ENCODE data around the gene CUEDC1. TPM values are rescaled to one million over a fixed set of nuclear protein-coding genes. Genes with fewer than 3 reads are reported as not detected.
A peak's percentile ranks its signal among the peaks of the same experiment; 100 is the strongest.

Gene CUEDC1
- polyA plus RNA-seq, 2 of the 4 experiments (the other 2 are of a cell fraction), result 44.3 to 90.6 TPM

- TF ChIP-seq, protein P1, sequence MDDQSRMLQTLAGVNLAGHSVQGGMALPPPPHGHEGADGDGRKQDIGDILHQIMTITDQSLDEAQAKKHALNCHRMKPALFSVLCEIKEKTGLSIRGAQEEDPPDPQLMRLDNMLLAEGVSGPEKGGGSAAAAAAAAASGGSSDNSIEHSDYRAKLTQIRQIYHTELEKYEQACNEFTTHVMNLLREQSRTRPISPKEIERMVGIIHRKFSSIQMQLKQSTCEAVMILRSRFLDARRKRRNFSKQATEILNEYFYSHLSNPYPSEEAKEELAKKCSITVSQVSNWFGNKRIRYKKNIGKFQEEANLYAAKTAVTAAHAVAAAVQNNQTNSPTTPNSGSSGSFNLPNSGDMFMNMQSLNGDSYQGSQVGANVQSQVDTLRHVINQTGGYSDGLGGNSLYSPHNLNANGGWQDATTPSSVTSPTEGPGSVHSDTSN (IDR thresholded peaks at IDR 0.05), result no peak
- TF ChIP-seq ZC3H11A (IDR thresholded peaks at IDR 0.05) (no peak), HOXB5 (CRISPR knock-in tag; IDR thresholded peaks at IDR 0.05) (no peak), NFE2L2 (conservative IDR thresholded peaks at IDR 0.05; ENCODE audit: low read length) (no peak), FOXS1 (CRISPR knock-in tag; IDR thresholded peaks at IDR 0.05) (no peak), CTCF (IDR thresholded peaks at IDR 0.05) (peak; percentile 90), FOSB (CRISPR knock-in tag; IDR thresholded peaks at IDR 0.05) (0 out of 2 replicates have a peak, but pooled peaks have one; percentile 81), POLR2A (IDR thresholded peaks at IDR 0.05; ENCODE audit: low read length) (no peak), SREBF2 (IDR thresholded peaks at IDR 0.05) (no peak)
Observed at GRCh38 chr17:57995076-57995956, 40.1 kb upstream of the CUEDC1 start (continued).

DNA sequence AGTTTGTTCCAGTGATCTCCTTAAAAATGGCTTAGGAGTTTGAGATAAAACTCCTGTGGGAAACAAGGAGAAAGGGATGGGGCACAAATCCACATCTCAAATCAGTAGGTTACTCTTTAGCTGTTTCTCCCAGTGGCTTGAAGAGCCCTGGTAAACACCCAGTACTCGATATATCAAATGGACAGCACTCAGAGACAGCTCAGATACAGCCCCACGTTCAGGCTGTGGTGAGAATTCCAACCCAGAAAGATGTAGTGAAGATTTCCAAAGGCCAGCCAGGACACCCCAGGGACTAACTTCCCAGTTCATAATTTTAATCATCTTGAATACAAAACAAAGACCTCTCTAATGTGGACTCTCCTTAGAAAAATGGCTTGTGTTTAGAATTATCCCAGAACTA lies 39.2 kb upstream of the CUEDC1 start:
- CTCF ChIA-PET, result interaction anchor here (0.9 to 26.3 kb wide), 15 partner anchors 9 to 165 kb away, joined by 3 to 1377 read pairs (median 11); partner anchors contain the start of genes CUEDC1, MRPS23 and SRSF1
- FAIRE-seq, result no peak

DNA sequence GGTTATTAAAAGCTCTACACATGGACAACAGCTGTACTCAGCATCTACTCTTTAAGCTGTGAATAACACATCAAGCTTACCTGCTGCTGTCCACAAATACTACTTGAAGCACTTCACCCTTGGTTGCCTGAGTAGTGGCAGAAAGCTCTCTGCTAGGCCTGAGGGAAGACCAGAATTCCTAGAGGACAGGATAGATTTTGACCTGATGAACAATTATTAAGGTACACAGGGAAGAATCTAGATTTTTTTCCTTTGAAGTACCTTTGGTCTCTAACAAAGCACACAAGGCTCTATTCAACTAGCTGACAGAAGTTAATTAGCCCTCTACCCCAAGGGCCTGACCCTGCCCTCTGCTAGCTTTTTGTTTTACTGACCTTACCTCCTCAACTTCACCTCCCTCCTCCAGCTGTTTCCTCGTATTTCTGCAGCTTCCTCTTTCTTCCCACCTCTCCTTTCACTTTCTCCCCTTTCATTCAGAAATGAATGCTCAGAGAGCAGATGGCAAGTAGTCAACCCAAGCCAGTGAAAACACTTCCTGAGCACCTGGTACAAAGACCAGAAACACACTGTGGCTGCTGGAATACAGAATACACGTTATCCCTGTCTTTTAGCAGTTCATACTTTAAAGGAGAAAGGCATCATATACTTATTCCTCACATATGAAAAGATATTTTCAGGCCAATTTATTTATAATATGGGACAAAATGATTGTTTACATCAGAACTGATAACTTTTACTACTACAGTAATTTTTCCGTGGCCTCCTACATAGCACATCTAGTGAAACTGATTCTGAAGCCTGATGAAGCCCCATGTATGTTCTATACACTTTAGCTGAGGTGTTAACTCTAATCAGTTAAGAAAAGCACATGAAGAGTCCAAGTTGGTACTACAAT lies 38.5 kb upstream of the CUEDC1 start:
- ATAC-seq (peak in 1 of 2 experiments; percentile 0; a peak in 1 of 6 replicates), FAIRE-seq (no peak), DNase-seq (ENCODE audit: low read depth in 1 of 2, low spot score in 1 of 2) (no peak)
- H3K4me3 ChIP-seq, result no peak overlapping the region
- no peaks in the 10 kb centered on the region for H3K9me3 ChIP-seq
- H3K27ac ChIP-seq, result peak overlapping the region; percentile 20 to 76; a peak in 5 of 6 replicates
- H3K4me2 ChIP-seq, result 0 out of 3 replicates have a peak overlapping the region, but pooled peaks have one; percentile 0
- ChIA-PET POLR2A (interaction anchor here (0.6 to 4.6 kb wide), 6 partner anchors 13 to 212 kb away, joined by 4 to 41 read pairs (median 6); partner anchors contain the start of gene SRSF1), CTCF (interaction anchor here (0.6 to 26.3 kb wide), 15 partner anchors 9 to 892 kb away, joined by 3 to 1377 read pairs (median 4); partner anchors contain the start of genes CUEDC1, MRPS23 and SRSF1)
- 76% methylated on average over 3 of the region's 3 CpGs for WGBS (ENCODE audit: missing lambda C conversion rate)
- peaks cover 66% of the 10 kb centered on the region for H3K4me1 ChIP-seq
- TF ChIP-seq RAD21 (conservative IDR thresholded peaks at IDR 0.05 in 1 of 2, IDR thresholded peaks at IDR 0.05 in 1 of 2), result no peak
- TF ChIP-seq RARB (CRISPR knock-in tag; IDR thresholded peaks at IDR 0.05), result 0 out of 2 replicates have a peak, but pooled peaks have one; percentile 11
- TF ChIP-seq JUNB (IDR thresholded peaks at IDR 0.05), result no peak
- no peak for TF ChIP-seq MAFK (IDR thresholded peaks at IDR 0.05; ENCODE audit: partially characterized antibody)
- no peak for TF ChIP-seq RCOR1 (IDR thresholded peaks at IDR 0.05; ENCODE audit: low read depth, low read length)
- 0 out of 2 replicates have a peak, but pooled peaks have one; percentile 18 for TF ChIP-seq TFCP2L1 (CRISPR knock-in tag; IDR thresholded peaks at IDR 0.05)
- TF ChIP-seq JUN (IDR thresholded peaks at IDR 0.05), result peak in 1 of 2 experiments; percentile 27; a peak in 1 of 5 replicates
- no peak for TF ChIP-seq EP300 (IDR thresholded peaks at IDR 0.05)
- TF ChIP-seq TP53 (CRISPR knock-in tag; IDR thresholded peaks at IDR 0.05), result peak; percentile 7; the same call in 1 of the 2 replicates
- TF ChIP-seq HMGXB4 (CRISPR knock-in tag; IDR thresholded peaks at IDR 0.05; ENCODE audit: borderline replicate concordance), result 0 out of 2 replicates have a peak, but pooled peaks have one; percentile 2
- 0 out of 2 replicates have a peak, but pooled peaks have one; percentile 11 for TF ChIP-seq FOSB (CRISPR knock-in tag; IDR thresholded peaks at IDR 0.05)
- no peak for TF ChIP-seq HES2 (IDR thresholded peaks at IDR 0.05)
- TF ChIP-seq POLR2AphosphoS2 (conservative IDR thresholded peaks at IDR 0.05; ENCODE audit: low read length), result 0 out of 2 replicates have a peak, but pooled peaks have one; percentile 83
- no peak for TF ChIP-seq MYC (IDR thresholded peaks at IDR 0.05; ENCODE audit: borderline replicate concordance, low read length)
- no peak for TF ChIP-seq POLR2A (IDR thresholded peaks at IDR 0.05; ENCODE audit: low read length)

More for the DNA sequence above, 39.2 kb upstream of the CUEDC1 start:
- Histone ChIP-seq H3K4me3 (no peak overlapping the region), H3K4me2 (no peak overlapping the region), H3K27ac (peak overlapping the region; percentile 19 to 76; a peak in 4 of 6 replicates), H3K9me3 (no peaks in the 10 kb centered on the region), H3K4me1 (peaks cover 65% of the 10 kb centered on the region)
- DNase-seq (ENCODE audit: low read depth in 1 of 2, low spot score in 1 of 2), result no peak
- TF ChIP-seq EHMT2 (IDR thresholded peaks at IDR 0.05; ENCODE audit: low read depth), result no peak
- TF ChIP-seq CEBPB (IDR thresholded peaks at IDR 0.05), result no peak
- TF ChIP-seq ZFP36 (IDR thresholded peaks at IDR 0.05; ENCODE audit: borderline replicate concordance, partially characterized antibody), result no peak
- TF ChIP-seq HES2 (IDR thresholded peaks at IDR 0.05), result no peak
- TF ChIP-seq POLR2A (IDR thresholded peaks at IDR 0.05; ENCODE audit: low read length), result no peak
- no peak for TF ChIP-seq NFE2L2 (conservative IDR thresholded peaks at IDR 0.05; ENCODE audit: low read length)
- TF ChIP-seq JUNB (IDR thresholded peaks at IDR 0.05), result 0 out of 2 replicates have a peak, but pooled peaks have one; percentile 16
- 0 out of 2 replicates have a peak, but pooled peaks have one; percentile 76 for TF ChIP-seq POLR2AphosphoS2 (conservative IDR thresholded peaks at IDR 0.05; ENCODE audit: low read length)
- POLR2A ChIA-PET, result interaction anchor here (1.2 to 4.6 kb wide), 4 partner anchors 12 to 144 kb away, joined by 6 to 41 read pairs (median 14); partner anchors contain the start of genes MRPS23 and SRSF1
- peak in 1 of 2 experiments; percentile 5; a peak in 3 of 6 replicates for ATAC-seq
- WGBS (ENCODE audit: missing lambda C conversion rate), result 64% methylated on average over 2 of the region's 2 CpGs
